ENCODE results near the gene PPIF.
A peak's percentile ranks its signal among the peaks of the same experiment; 100 is the strongest.

PPIF gene

DNA sequence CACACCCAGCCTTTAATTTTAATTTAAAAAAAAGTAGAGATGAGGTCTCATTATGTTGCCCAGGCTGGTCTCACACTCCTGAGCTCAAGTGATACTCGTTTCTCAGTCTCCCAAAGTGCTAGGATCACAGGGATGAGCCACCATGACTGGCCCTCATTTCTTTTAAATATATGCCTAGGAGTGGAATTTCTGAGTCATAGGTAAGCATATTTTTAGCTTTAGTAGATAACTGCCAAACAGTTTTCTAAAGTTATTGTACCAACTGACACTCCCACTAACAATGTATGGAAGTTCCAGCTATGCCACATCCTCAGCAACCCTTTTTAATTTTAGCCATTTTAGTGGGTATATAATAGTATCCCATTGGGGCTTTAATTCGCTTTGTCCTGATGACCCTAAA, 13.8 kb upstream of the PPIF start:
- peak; percentile 33; the same call in 2 of the 3 replicates for ATAC-seq
- TF ChIP-seq, protein P1, sequence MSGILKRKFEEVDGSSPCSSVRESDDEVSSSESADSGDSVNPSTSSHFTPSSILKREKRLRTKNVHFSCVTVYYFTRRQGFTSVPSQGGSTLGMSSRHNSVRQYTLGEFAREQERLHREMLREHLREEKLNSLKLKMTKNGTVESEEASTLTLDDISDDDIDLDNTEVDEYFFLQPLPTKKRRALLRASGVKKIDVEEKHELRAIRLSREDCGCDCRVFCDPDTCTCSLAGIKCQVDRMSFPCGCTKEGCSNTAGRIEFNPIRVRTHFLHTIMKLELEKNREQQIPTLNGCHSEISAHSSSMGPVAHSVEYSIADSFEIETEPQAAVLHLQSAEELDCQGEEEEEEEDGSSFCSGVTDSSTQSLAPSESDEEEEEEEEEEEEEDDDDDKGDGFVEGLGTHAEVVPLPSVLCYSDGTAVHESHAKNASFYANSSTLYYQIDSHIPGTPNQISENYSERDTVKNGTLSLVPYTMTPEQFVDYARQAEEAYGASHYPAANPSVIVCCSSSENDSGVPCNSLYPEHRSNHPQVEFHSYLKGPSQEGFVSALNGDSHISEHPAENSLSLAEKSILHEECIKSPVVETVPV (CRISPR knock-in tag; IDR thresholded peaks at IDR 0.05): no peak
- TF ChIP-seq TSHZ2 (CRISPR knock-in tag; IDR thresholded peaks at IDR 0.05): no peak
- no peak for TF ChIP-seq ZNF565 (CRISPR knock-in tag; conservative IDR thresholded peaks at IDR 0.05; ENCODE audit: low read depth)

GRCh38 chr10:79334573-79334972, 12.7 kb upstream of the PPIF start:
- TF ChIP-seq ZNF70 (CRISPR knock-in tag; IDR thresholded peaks at IDR 0.05): no peak
- TF ChIP-seq CSDC2 (CRISPR knock-in tag; IDR thresholded peaks at IDR 0.05): no peak
- TF ChIP-seq ARNTL (CRISPR knock-in tag; IDR thresholded peaks at IDR 0.05; ENCODE audit: borderline replicate concordance, low read depth): no peak
- no peak for TF ChIP-seq ZC3H10 (CRISPR knock-in tag; IDR thresholded peaks at IDR 0.05)
- TF ChIP-seq, protein P2, sequence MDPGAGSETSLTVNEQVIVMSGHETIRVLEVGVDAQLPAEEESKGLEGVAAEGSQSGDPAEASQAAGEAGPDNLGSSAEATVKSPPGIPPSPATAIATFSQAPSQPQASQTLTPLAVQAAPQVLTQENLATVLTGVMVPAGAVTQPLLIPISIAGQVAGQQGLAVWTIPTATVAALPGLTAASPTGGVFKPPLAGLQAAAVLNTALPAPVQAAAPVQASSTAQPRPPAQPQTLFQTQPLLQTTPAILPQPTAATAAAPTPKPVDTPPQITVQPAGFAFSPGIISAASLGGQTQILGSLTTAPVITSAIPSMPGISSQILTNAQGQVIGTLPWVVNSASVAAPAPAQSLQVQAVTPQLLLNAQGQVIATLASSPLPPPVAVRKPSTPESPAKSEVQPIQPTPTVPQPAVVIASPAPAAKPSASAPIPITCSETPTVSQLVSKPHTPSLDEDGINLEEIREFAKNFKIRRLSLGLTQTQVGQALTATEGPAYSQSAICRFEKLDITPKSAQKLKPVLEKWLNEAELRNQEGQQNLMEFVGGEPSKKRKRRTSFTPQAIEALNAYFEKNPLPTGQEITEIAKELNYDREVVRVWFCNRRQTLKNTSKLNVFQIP (CRISPR knock-in tag; IDR thresholded peaks at IDR 0.05; ENCODE audit: borderline replicate concordance, low read depth): no peak
- no peak for TF ChIP-seq RARB (CRISPR knock-in tag; IDR thresholded peaks at IDR 0.05)
- no peak for TF ChIP-seq ZNF565 (CRISPR knock-in tag; conservative IDR thresholded peaks at IDR 0.05; ENCODE audit: low read depth)
- TF ChIP-seq, protein P1 (CRISPR knock-in tag; IDR thresholded peaks at IDR 0.05): no peak
- no peak for TF ChIP-seq GLIS3 (CRISPR knock-in tag; IDR thresholded peaks at IDR 0.05)
- no peak for TF ChIP-seq ZFP3 (CRISPR knock-in tag; IDR thresholded peaks at IDR 0.05)
- no peak for TF ChIP-seq TSHZ2 (CRISPR knock-in tag; IDR thresholded peaks at IDR 0.05)
- no peak for ATAC-seq

DNA sequence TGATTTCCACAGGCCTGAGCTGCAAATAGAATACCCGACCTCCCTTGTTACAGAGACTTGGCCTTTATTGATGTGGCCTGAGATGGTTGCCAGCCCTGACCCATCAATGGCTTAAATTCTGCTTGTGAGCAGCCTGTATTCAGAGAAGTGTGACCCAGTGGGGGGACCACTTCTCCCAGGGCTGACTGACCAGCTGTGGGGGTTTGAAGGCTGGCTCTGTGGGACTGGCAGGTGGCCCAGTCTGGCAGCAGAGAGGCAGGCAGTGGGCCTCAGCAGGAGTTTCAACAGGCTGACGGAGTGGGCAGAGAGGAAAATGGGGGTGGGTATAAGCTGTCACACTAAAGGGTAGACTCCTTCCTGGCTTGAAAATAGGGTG, 12.2 kb upstream of the PPIF start:
- TF ChIP-seq ZNF70 (CRISPR knock-in tag; IDR thresholded peaks at IDR 0.05): peak; percentile 94
- no peak for TF ChIP-seq ARNTL (CRISPR knock-in tag; IDR thresholded peaks at IDR 0.05; ENCODE audit: borderline replicate concordance, low read depth)
- no peak for ATAC-seq

DNA sequence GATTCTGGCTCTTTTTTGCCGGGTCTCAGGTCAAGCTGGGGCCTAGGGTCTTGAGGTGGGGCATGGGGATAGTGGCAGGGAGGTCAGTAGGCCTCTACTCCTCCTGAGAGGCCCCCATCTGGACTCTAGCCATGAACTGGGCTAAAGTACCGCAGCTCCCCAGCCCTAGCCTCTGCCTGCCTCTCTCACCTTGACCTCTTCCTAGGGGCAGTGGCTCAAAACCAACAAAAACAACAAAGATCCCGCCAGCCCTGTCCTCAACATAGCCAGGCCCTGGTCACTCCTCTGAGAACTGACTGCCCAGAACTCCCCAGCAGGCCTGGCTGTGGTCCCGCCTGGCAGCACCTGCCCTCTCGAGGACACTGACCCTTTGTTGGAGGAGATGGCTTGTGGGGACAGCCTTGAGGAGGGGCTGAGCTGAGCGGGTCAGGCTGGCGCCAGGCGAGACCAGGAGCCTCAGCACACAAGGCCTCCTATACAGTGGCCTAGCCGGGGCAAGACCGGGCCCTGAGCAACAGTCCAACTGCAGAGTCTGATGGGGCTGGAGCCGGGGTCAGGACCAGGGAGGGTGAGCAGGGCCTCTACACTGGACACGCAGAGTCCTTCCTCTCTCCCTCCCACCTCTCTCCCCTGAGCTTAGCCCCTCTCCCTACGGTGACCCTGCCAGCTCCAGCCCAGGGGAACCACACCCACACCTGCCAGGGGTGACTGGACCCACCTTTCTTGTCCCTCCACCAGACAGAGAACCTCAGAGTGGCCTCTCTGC, 11.6 kb upstream of the PPIF start:
- peak; percentile 13; the same call in 2 of the 3 replicates for ATAC-seq

More for the DNA sequence above, 11.6 kb upstream of the PPIF start:
- TF ChIP-seq ZNF565 (CRISPR knock-in tag; conservative IDR thresholded peaks at IDR 0.05; ENCODE audit: low read depth) (no peak), CSDC2 (CRISPR knock-in tag; IDR thresholded peaks at IDR 0.05) (no peak), ZFP3 (CRISPR knock-in tag; IDR thresholded peaks at IDR 0.05) (no peak), BACH2 (CRISPR knock-in tag; IDR thresholded peaks at IDR 0.05; ENCODE audit: borderline replicate concordance) (no peak), SNAI2 (CRISPR knock-in tag; IDR thresholded peaks at IDR 0.05) (no peak), ZNF8 (CRISPR knock-in tag; IDR thresholded peaks at IDR 0.05) (no peak), TOX (CRISPR knock-in tag; IDR thresholded peaks at IDR 0.05; ENCODE audit: borderline replicate concordance) (no peak), TSHZ2 (CRISPR knock-in tag; IDR thresholded peaks at IDR 0.05) (no peak), PPARA (CRISPR knock-in tag; IDR thresholded peaks at IDR 0.05; ENCODE audit: borderline replicate concordance) (no peak)
- TF ChIP-seq, protein P1 (CRISPR knock-in tag; IDR thresholded peaks at IDR 0.05): no peak
